ENCODE results near the gene DNAH17.

DNA sequence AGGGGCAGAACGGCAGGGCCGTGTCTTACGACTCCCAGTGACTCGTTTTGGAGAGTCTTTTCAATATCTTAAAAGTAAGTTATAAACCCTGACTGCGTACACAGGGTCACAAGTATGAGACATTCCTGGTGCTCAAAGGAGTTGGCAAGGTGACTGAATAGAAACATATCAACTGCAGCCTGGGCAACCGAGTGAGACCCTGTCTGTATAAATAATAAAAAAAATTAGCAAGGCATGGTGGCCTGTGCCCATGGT is 115.5 kb downstream of the DNAH17 start:
- TF ChIP-seq, protein P1, sequence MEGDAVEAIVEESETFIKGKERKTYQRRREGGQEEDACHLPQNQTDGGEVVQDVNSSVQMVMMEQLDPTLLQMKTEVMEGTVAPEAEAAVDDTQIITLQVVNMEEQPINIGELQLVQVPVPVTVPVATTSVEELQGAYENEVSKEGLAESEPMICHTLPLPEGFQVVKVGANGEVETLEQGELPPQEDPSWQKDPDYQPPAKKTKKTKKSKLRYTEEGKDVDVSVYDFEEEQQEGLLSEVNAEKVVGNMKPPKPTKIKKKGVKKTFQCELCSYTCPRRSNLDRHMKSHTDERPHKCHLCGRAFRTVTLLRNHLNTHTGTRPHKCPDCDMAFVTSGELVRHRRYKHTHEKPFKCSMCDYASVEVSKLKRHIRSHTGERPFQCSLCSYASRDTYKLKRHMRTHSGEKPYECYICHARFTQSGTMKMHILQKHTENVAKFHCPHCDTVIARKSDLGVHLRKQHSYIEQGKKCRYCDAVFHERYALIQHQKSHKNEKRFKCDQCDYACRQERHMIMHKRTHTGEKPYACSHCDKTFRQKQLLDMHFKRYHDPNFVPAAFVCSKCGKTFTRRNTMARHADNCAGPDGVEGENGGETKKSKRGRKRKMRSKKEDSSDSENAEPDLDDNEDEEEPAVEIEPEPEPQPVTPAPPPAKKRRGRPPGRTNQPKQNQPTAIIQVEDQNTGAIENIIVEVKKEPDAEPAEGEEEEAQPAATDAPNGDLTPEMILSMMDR (IDR thresholded peaks at IDR 0.05), result no peak
- no peak for TF ChIP-seq ZFX (IDR thresholded peaks at IDR 0.05; ENCODE audit: borderline replicate concordance)

Data from 22Rv1 (cell line).